ENCODE results near the gene SLC27A3. TPM values are rescaled to one million over a fixed set of nuclear protein-coding genes. Genes with fewer than 3 reads are reported as not detected.
A peak's percentile ranks its signal among the peaks of the same experiment; 100 is the strongest.

SLC27A3 gene
- total RNA-seq, 1 experiment from 2014 or later, result 0.93 TPM

DNA sequence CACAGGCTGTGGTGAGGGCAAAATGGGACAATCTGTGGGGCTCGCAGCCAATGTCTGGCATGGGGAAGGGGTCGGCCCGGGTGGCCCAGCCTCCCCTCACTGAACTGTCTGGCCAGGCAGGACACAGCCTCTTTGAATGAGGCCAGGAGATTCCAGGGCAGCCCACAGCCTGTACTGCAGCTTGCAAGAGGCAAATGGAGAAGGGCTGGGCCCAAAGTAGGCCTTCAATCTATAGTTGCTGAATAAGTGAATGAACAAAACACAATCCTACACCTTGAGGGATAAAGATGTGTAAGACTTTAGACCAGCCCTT, 23.2 kb downstream of the SLC27A3 start:
- DNase-seq (ENCODE audit: low spot score), result no peak

DNA sequence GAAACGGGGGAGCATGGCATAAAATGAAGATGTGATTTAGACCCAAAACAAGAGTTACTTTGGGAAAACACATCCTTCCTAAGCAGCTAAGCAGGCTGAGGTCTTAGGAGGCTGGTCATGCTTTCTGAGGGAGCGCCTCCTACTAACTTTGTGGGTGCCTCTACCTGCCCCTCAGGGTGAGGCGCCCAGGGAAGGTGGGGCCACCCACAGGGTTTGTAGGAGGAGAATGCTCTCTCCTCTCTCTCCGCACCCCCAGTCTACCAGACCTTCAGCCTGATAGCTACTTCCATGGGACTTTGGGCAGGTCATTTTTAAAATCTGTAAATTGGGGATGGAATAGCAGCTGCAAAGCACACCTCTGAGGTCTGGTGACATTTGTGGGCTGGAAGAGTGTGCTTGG, 23.8 kb downstream of the SLC27A3 start:
- DNase-seq (ENCODE audit: low spot score), result no peak

DNA sequence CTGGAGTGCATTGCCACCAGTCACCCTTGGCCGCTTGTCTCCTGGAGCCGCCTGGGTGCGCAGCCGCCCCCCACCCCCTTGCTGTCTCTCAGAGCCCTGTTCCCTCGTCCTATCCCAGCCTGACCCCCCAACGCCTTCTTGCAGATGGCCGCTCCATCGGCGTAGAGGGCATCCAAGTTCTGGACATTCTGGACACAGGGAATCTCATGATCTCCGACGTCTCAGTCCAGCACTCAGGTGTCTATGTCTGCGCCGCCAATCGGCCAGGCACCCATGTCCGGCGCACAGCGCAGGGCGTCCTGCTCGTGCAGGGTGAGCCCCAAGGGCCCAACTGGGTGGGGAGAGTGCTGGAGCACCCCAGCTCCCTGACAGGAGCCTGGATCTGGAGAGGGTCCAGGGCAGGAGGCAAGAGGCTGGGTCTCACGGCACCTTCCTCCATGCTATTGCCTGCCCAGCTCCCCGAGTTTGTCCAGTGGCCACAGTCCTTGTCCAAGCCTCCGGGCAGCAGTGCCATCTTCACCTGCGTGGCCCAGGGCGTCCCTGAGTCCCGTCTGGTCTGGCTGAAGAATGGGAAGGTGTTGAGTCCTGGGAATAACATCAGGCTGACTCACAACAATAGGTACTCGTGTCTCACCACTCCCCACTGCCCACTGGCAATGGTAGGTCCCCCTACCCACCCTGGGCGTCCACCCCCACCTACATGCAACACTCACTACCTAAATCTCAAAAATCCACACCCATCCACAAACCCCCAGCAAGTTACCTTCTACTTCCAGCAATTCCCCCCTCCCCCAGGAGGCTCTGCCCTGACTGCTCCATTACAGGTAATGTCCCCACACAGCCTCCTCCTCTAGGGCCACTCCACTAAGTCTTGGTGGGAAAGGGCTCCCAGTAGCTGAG, 24.6 kb downstream of the SLC27A3 start:
- DNase-seq (ENCODE audit: low spot score), result peak; percentile 4

DNA sequence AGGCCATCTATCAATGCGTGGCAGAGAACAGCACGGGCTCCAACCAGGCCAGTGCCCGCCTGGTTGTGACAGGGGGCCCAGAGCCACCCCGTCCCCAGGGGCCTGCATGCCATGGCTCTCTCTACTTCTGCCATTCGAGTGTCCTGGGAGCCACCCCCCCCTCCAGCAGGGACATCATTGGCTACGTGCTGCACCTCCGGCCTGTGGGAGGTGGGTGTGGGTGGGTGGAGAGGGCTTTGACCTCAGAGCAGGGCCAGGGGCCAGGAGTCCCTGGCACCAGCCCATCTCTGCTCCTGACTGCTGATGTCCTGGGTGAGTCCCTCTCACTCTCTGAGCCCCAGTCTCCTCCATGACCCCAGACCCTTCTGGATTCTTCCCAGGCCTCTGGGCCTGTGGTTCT, 25.3 kb downstream of the SLC27A3 start:
- DNase-seq (ENCODE audit: low spot score), result no peak

DNA sequence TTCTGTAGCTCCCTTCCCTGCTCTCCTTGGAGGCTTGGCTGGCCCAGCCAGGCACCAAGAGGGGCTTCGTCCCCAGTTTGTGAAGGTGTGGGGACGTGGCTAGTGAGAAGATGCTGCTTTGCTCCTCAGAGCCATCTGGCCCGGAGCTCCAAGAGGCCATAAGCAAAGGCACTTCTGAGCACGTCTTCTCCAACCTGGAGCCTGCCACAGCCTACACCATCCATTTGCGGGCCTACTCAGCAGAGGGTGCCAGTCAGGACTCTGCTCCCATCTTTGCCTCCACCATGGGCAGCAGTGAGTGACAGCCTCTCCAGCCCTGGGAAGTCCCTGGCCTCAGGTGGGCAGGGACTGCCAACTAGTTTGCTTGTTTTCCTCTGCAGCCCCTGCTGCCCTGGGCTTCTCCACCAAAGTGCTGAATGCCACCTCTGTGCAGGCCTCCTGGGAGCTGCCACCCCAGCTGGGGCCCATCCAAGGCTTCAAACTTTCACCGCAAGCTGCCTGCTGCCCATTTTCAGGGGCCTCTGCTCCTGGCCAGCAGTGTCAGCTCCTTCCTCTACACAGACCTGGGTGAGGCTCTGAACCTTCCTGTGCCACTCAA, 25.9 kb downstream of the SLC27A3 start:
- DNase-seq (ENCODE audit: low spot score), result no peak

DNA sequence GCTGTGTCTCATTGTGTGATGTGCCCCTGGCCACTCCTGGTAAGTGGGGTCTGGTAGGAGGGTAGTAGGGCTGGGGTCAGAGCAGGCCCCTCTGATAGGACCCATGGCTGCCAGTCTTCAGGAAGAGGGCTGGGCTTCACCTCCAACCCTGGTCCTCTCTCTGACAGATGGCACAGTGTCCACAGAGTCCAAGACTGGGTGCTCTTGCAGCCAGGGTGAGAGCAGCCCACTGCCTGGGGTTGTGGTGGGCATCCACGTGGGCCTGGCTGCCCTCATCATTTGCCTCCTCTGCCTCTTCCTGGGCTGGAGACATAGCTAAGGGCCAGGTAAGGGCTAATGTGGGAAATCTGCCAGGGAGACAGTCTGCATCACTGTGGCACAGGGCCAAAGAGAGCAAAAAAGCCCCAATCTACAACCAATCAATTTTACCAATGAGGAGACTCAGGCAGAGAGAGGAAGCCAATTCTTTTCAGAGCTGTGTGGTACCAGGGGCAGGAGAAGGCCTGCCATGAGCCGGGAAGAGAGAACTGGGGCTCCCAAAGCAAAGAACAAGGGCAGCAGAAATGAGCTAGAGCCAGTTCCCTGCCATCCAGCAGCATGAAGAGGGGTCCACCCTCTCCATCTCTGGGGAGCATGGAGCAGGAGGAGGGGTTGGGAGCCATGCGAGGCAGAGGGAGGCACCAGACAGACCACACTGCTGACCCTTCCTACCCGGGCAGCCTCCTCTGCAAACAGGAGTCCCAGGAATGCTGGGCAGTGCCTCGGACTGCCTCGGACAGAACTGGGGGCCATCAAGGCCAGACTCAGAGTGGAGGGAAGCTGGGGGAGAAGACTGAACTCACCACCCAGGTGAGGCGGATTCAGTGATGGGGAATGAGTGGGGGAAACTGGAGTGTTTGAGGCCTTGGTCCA, 26.8 kb downstream of the SLC27A3 start:
- DNase-seq (ENCODE audit: low spot score), result no peak

DNA sequence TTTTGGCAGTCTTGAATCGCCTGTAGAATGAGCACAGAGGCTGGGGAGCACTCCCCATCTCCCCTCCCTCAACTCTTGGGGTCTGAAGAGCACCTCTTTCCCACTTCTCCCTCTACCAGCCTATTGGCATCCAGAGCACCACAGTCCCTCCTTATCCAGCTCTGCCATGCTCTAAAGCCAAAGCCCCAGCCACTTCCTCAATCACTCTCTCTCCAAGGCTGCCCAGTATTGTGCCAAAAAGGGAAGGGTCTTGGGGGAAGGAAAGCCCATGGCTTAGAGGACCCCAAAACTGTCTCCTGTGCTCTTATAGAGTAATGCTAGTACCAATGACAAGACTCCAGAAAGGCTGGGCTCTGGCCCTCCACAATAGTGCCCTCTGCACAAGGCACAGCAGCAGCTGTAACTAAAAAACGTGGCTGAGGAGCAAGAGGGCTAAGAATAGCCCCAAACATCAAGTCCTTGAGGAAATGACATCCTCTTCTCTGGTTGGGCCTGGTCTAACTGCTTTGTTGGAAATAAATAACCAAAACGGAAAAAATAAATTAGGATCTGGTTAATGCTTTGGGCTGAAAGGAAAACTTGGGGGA, 28.4 kb downstream of the SLC27A3 start:
- no peak for DNase-seq (ENCODE audit: low spot score)

DNA sequence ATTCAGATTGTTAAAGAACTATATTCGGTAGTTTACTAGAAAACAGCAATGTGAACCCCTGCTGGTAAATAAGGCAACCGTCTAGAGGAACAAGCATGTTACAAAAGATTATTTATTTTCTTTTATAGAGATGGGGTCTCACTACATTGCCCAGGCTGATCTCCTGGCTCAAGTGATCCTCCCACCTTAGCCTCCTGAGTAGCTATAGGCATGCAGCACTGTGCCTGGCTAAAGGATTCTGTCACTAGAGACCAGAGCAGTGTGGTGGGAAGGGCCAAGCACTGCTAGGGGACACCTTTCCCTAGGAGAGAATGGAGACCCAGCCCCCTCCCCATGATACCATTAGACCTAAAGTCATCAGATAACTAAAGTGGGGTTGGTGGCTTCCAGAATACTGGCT, 28.9 kb downstream of the SLC27A3 start:
- no peak for DNase-seq (ENCODE audit: low spot score)

DNA sequence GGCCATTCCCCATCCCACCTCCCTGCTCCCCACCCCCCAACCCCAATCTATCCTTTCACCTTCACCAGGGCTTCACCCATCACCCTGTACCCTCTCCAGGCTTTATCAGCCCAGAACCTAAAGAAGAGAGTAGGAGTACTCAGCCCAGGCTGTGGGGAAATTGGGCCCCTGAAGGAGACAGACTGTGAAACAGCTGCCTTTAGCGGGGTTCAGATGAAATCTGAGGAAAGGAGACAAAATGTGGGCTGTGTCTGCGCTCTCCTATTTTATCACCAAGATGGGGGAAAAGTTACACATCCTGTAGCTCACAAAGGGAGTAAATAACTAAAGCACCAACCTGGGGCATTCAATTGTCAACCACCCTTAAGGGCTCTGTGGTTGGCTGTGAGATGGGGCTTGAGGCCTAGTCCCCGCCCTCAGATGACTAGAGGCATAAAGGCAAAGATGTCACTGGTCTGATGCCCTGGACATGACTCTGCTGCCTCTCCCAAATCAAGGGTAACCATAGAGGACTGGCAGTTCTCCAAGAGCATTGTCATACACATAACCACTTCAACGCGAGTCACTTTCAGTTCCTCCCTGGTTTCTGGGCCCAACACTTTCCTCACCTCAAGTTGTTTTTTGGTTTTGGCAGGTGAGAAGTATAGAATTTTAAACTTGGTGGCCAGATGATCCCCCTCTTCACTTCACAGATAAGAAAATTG, 30.0 kb downstream of the SLC27A3 start:
- DNase-seq (ENCODE audit: low spot score), result peak; percentile 77

DNA sequence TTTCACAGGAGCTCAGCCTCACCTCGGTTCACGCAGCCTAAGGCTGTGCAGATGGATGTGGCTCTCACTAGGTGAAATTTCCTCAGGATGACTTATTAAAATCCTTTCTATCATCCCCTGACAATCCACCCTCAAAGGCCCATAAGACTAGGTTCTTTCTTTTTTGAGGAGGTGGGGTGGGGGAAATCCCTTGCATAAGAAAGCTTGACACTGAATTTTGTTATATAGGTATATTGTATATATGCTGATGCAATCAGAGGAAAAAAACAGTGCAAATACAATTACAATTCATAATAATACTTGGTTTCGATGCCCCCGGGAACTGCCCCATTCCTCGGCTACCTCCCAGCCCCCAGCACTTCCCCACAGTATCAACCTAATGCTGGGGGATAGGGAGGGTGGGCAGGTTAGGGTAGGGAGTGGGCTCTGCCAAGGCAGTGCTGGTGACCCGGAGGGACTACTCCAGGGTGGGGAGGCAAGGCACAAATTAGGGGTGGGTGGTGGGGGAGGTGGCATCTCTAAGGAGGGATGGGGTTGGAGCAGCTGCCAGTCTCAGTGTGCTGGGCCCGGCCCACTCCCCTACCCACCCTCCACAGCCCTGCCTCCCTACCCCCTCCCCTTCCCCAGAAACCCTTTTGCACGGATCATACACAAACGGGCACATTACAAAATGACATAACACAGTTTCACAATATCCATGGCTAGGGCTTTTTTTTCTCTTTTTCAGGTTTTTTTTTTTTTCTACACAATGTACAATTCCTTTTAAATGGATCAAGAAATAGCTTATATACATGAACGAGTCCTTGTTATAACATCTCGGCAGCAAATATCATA, 30.9 kb downstream of the SLC27A3 start:
- no peak for DNase-seq (ENCODE audit: low spot score)

DNA sequence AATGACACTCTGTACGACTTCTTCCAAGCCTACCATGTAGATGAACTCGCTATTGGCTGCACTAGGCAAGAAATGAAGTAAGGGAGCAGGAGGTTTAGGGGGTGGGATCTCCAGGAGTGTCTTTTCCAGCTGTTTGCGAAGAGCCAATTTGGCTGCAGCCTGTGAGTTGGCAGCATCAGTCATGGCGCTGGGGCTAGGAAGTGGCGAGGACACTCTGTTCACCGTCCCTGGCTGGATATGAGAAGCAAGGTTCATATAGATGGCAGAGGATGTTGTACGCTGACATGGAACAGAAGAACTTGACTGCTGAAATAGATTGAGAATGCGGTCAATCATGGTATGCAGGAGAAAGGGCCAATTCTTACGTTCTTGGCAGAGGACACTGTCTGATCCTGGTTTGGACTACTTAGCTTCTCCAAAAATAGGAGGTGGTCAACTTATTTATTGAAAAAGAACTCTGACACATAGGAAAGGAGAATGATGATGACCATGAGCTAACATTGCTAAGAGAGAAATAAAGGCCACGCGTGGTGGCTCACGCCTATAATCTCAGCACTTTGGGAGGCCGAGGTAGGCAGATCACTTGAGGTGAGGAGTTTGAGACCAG, 41.2 kb downstream of the SLC27A3 start:
- DNase-seq (ENCODE audit: low spot score), result no peak

DNA sequence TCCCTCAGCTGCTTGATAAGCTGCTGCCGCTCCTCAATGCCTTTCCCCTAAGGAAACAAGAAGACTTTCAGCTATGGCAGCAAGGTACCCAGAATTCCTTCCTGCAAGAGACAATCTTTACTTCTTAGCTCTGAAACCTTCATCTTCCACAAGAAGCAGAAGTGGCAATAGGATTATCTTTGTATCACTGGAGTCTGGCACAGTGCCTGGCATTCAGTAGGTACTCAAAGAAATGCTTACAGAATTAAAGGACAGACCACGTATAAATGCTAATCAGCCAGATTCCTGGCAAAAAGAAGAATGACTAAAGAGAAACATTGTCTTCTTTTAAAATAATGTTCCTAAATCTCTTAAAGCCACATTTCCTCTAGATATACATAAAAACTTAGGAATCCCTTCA, 43.7 kb downstream of the SLC27A3 start:
- DNase-seq (ENCODE audit: low spot score), result no peak

DNA sequence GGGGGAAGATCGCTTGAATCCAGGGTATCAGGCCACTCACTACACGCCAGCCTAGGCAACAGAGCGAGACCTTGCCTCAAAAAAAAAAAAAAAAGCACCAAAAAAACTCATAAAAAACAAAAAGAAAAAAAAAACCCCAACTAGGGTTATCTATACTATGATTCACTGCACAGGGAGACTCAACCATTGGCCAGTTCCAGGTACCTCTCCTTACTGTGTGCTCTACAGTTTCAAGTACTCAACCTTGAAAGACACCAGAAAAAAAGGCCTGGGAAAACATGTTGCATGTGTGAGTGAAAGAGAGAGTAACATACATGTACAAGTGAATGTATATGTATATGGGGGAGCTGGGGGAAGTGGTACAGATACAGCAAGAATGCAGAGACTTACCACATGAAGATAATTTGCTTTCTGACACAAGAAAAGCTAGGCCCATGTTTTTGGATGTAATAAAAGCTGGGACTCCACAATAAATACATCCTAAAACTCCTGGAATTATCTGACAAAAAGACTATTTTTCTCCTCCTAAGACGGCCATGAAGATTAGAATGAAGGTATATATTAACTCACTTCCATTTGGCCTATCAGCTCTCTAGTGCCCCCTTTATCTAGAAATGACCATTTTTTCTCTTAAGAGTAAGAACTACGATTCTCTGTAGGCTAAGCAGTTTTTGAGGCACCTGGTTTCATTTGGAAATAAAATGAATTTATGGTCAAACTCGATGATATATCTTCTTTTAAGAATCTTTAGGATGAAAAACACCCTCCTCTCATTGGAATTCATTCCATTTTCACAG, 52.2 kb downstream of the SLC27A3 start:
- DNase-seq (ENCODE audit: low spot score), result no peak

Other genes with a start within 250 kb of the SLC27A3 start
- gene S100A6, start 239.4 kb upstream of the SLC27A3 start, total RNA-seq (2014; rRNA removed; shearing (Covaris generic)), result 469 and 852 TPM in 2 replicates
- gene S100A5, start 234.5 kb upstream of the SLC27A3 start, total RNA-seq (2014; rRNA removed; shearing (Covaris generic)), result not detected in 2 replicates
- gene S100A4, start 229.6 kb upstream of the SLC27A3 start, total RNA-seq (2014; rRNA removed; shearing (Covaris generic)), result 33.4 and 36.2 TPM in 2 replicates
- 5.2 and 5.3 TPM in 2 replicates for gene S100A3, start 226.1 kb upstream of the SLC27A3 start, total RNA-seq (2014; rRNA removed; shearing (Covaris generic))
- 17.8 and 33.2 TPM in 2 replicates for gene S100A2, start 209.6 kb upstream of the SLC27A3 start, total RNA-seq (2014; rRNA removed; shearing (Covaris generic))
- gene S100A16, start 162.3 kb upstream of the SLC27A3 start, total RNA-seq (2014; rRNA removed; shearing (Covaris generic)), result 25.1 and 35.9 TPM in 2 replicates
- gene S100A14, start 159.1 kb upstream of the SLC27A3 start, total RNA-seq (2014; rRNA removed; shearing (Covaris generic)), result not detected in 2 replicates
- 160 and 175 TPM in 2 replicates for gene S100A13, start 147.9 kb upstream of the SLC27A3 start, total RNA-seq (2014; rRNA removed; shearing (Covaris generic))
- 0.91 TPM in 1 of 2 replicates, not detected in the other for gene S100A1, start 147.0 kb upstream of the SLC27A3 start, total RNA-seq (2014; rRNA removed; shearing (Covaris generic))
- 39.3 and 42.6 TPM in 2 replicates for gene CHTOP, start 141.3 kb upstream of the SLC27A3 start, total RNA-seq (2014; rRNA removed; shearing (Covaris generic))
- gene SNAPIN, start 116.7 kb upstream of the SLC27A3 start, total RNA-seq (2014; rRNA removed; shearing (Covaris generic)), result 82.5 and 98.7 TPM in 2 replicates
- 345 and 420 TPM in 2 replicates for gene ILF2, start 104.4 kb upstream of the SLC27A3 start, total RNA-seq (2014; rRNA removed; shearing (Covaris generic))
- not detected in 2 replicates for gene NPR1, start 96.7 kb upstream of the SLC27A3 start, total RNA-seq (2014; rRNA removed; shearing (Covaris generic))
- gene INTS3, start 47.4 kb upstream of the SLC27A3 start, total RNA-seq (2014; rRNA removed; shearing (Covaris generic)), result 16.7 and 18.6 TPM in 2 replicates
- 4.9 and 7.2 TPM in 2 replicates for gene GATAD2B, start 147.6 kb downstream of the SLC27A3 start, total RNA-seq (2014; rRNA removed; shearing (Covaris generic))
- 3.5 and 4.3 TPM in 2 replicates for gene DENND4B, start 171.3 kb downstream of the SLC27A3 start, total RNA-seq (2014; rRNA removed; shearing (Covaris generic))
- gene CRTC2, start 183.2 kb downstream of the SLC27A3 start, total RNA-seq (2014; rRNA removed; shearing (Covaris generic)), result 6.5 and 7.0 TPM in 2 replicates
- 93.2 and 96.9 TPM in 2 replicates for gene SLC39A1, start 188.1 kb downstream of the SLC27A3 start, total RNA-seq (2014; rRNA removed; shearing (Covaris generic))
- gene CREB3L4, start 192.5 kb downstream of the SLC27A3 start, total RNA-seq (2014; rRNA removed; shearing (Covaris generic)), result 9.6 and 13.3 TPM in 2 replicates
- gene JTB, start 202.3 kb downstream of the SLC27A3 start, total RNA-seq (2014; rRNA removed; shearing (Covaris generic)), result 256 and 283 TPM in 2 replicates
- 29.2 and 36.1 TPM in 2 replicates for gene RAB13, start 210.9 kb downstream of the SLC27A3 start, total RNA-seq (2014; rRNA removed; shearing (Covaris generic))
- gene RPS27, start 215.4 kb downstream of the SLC27A3 start, total RNA-seq (2014; rRNA removed; shearing (Covaris generic)), result 3,546 and 4,042 TPM in 2 replicates

All from H4 (cell line).